ENCODE results near the gene SLC15A1.

SLC15A1 gene

GRCh38 chr13:98752467-98753290, at the start of gene SLC15A1:
TSS of gene SLC15A1 (minus strand) at chr13:98752672. CDS start at chr13:98752598, 74 bp downstream.
- DNase-seq = no peak

- DNase-seq = no peak
These were observed 49.4 kb upstream of the SLC15A1 start for GRCh38 chr13:98801626-98802418.

- no peak for DNase-seq
These were observed 47.6 kb upstream of the SLC15A1 start for GRCh38 chr13:98800078-98800477.

- DNase-seq = no peak
These were observed 46.6 kb upstream of the SLC15A1 start for GRCh38 chr13:98798849-98799645.

- no peak for DNase-seq
These were observed 45.0 kb upstream of the SLC15A1 start for GRCh38 chr13:98797456-98797855.

GRCh38 chr13:98796798-98797197, 44.3 kb upstream of the SLC15A1 start:
- DNase-seq = no peak

GRCh38 chr13:98796191-98796590, 43.7 kb upstream of the SLC15A1 start:
- DNase-seq = no peak

GRCh38 chr13:98795220-98795619, 42.7 kb upstream of the SLC15A1 start:
- DNase-seq = no peak

- no peak for DNase-seq
These were observed 42.0 kb upstream of the SLC15A1 start for GRCh38 chr13:98794498-98794897.

GRCh38 chr13:98792785-98793495, 40.5 kb upstream of the SLC15A1 start:
- no peak for DNase-seq

GRCh38 chr13:98792321-98792720, 39.8 kb upstream of the SLC15A1 start:
- DNase-seq = no peak

- DNase-seq = no peak
These were observed 39.1 kb upstream of the SLC15A1 start for GRCh38 chr13:98791611-98792010.

- DNase-seq = no peak
These were observed 35.5 kb upstream of the SLC15A1 start for GRCh38 chr13:98787996-98788395.

GRCh38 chr13:98787173-98787572, 34.7 kb upstream of the SLC15A1 start:
- DNase-seq = no peak

GRCh38 chr13:98786023-98786422, 33.6 kb upstream of the SLC15A1 start:
- no peak for DNase-seq

- no peak for DNase-seq
These were observed 32.9 kb upstream of the SLC15A1 start for GRCh38 chr13:98785405-98785804.

GRCh38 chr13:98784666-98785065, 32.2 kb upstream of the SLC15A1 start:
- DNase-seq = no peak

- DNase-seq = no peak
These were observed 31.5 kb upstream of the SLC15A1 start for GRCh38 chr13:98783856-98784478.

- no peak for DNase-seq
These were observed 30.2 kb upstream of the SLC15A1 start for GRCh38 chr13:98782654-98783053.

- no peak for DNase-seq
These were observed 29.4 kb upstream of the SLC15A1 start for GRCh38 chr13:98781905-98782304.

GRCh38 chr13:98781470-98781869, 29.0 kb upstream of the SLC15A1 start:
- DNase-seq = no peak

GRCh38 chr13:98781045-98781444, 28.6 kb upstream of the SLC15A1 start:
- no peak for DNase-seq
